ENCODE data around the gene ZNF613. TPM values are rescaled to one million over a fixed set of nuclear protein-coding genes. Genes with fewer than 3 reads are reported as not detected.

The ZNF613 gene
- total and polyA plus RNA-seq, 2 of the 13 experiments (the other 11 are each of a cell fraction or from before 2014, with no cell fraction given), result 3.6 to 8.3 TPM

DNA sequence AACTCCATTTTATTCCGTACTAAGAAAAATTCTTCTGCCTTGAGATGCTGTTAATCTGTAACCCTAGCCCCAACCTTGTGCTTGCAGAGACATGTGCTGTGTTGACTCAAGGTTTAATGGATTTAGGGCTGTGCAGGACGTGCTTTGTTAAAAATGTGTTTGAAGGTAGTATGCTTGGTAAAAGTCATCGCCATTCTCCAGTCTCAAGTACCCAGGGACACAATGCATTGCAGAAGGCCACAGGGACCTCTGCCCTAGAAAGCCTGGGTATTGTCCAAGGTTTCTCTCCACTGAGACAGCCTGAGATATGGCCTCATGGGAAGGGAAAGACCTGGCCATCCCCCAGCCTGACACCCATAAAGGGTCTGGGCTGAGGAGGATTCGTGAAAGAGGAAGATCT is 30.6 kb downstream of the ZNF613 start (continued):
- peak; percentile 62 for TF ChIP-seq HNF1A (IDR thresholded peaks at IDR 0.05; ENCODE audit: low read depth)
- TF ChIP-seq HNF1A (CRISPR knock-in tag; IDR thresholded peaks at IDR 0.05; ENCODE audit: borderline replicate concordance), result peak; percentile 88

GRCh38 chr19:51959791-51960190 is 32.5 kb downstream of the ZNF613 start:
- no TSS peak for BruUV-seq (replicated peaks)
- Histone ChIP-seq H3K9ac (ENCODE audit: insufficient read depth, low read depth, low read length) (0 out of 2 replicates have a peak overlapping the region, but pooled peaks have one; percentile 19), H3K4me3 (replicated peaks in 1 of 3; ENCODE audit: insufficient read depth in 1 of 3, low read depth in 2 of 3, low read length in 3 of 3) (no peak overlapping the region), H3K36me3 (replicated peaks in 1 of 2; ENCODE audit: control insufficient read depth in 1 of 2, insufficient read depth in 2 of 2, low read length in 2 of 2) (peaks cover 0 to 5% of the 10 kb centered on the region in 2 experiments; a peak in 2 of 5 replicates), H3K79me2 (ENCODE audit: insufficient read depth, low read length) (no peaks in the 10 kb centered on the region), H3K27me3 (ENCODE audit: control insufficient read depth in 1 of 2, insufficient read depth in 2 of 2, low read length in 2 of 2) (no peaks in the 10 kb centered on the region), H3K27ac (ENCODE audit: extremely low read length, insufficient read depth, low read length) (peak overlapping the region; percentile 74), H3K9me3 (ENCODE audit: low read length) (no peaks in the 10 kb centered on the region), H2AFZ (ENCODE audit: low read length) (no peak overlapping the region), H4K20me1 (ENCODE audit: insufficient read depth, low read length) (no peaks in the 10 kb centered on the region), H3K4me2 (ENCODE audit: low read depth, low read length) (peak overlapping the region; percentile 62), H3K4me1 (ENCODE audit: insufficient read depth, low read length) (peaks cover 59% of the 10 kb centered on the region)
- ChIA-PET CTCF (ENCODE audit: low intra/inter-chr PET ratio, low total read pairs) (no interaction called here), POLR2A (no interaction called here)
- ATAC-seq (peak; percentile 28; the same call in 1 of the 3 replicates), DNase-seq (ENCODE audit: low spot score) (no peak), FAIRE-seq (no peak)
- in situ Hi-C loops (cut with HindIII; ENCODE audit: extremely low pct_ligation_motif_present, low pct_unique_long_range_greater_than_20kb), result no loop called here
- 85% methylated on average over 4 of the region's 4 CpGs for WGBS (ENCODE audit: low lambda C conversion rate)
- intact Hi-C loops (cut with micrococcal nuclease; ENCODE audit: unreplicated experiment), result no loop called here
- TF ChIP-seq ZHX1 (CRISPR knock-in tag; IDR thresholded peaks at IDR 0.05; ENCODE audit: low read depth) (no peak), HOXA5 (CRISPR knock-in tag; IDR thresholded peaks at IDR 0.05) (no peak), U2AF2 (IDR thresholded peaks at IDR 0.05; ENCODE audit: low read depth, low read length) (no peak)
- TF ChIP-seq, protein P1, sequence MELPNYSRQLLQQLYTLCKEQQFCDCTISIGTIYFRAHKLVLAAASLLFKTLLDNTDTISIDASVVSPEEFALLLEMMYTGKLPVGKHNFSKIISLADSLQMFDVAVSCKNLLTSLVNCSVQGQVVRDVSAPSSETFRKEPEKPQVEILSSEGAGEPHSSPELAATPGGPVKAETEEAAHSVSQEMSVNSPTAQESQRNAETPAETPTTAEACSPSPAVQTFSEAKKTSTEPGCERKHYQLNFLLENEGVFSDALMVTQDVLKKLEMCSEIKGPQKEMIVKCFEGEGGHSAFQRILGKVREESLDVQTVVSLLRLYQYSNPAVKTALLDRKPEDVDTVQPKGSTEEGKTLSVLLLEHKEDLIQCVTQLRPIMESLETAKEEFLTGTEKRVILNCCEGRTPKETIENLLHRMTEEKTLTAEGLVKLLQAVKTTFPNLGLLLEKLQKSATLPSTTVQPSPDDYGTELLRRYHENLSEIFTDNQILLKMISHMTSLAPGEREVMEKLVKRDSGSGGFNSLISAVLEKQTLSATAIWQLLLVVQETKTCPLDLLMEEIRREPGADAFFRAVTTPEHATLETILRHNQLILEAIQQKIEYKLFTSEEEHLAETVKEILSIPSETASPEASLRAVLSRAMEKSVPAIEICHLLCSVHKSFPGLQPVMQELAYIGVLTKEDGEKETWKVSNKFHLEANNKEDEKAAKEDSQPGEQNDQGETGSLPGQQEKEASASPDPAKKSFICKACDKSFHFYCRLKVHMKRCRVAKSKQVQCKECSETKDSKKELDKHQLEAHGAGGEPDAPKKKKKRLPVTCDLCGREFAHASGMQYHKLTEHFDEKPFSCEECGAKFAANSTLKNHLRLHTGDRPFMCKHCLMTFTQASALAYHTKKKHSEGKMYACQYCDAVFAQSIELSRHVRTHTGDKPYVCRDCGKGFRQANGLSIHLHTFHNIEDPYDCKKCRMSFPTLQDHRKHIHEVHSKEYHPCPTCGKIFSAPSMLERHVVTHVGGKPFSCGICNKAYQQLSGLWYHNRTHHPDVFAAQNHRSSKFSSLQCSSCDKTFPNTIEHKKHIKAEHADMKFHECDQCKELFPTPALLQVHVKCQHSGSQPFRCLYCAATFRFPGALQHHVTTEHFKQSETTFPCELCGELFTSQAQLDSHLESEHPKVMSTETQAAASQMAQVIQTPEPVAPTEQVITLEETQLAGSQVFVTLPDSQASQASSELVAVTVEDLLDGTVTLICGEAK (IDR thresholded peaks at IDR 0.05), result no peak
- TF ChIP-seq, protein P1 (CRISPR knock-in tag; IDR thresholded peaks at IDR 0.05), result no peak
